DOHH2 (cell line): ENCODE measurements around the gene TTYH2.

Experiments
- EZH2phosphoT487 ChIP-seq: fragments of 200-600 bp; sonication (generic); IDR thresholded peaks from 2 replicates; pipeline ENCODE4 v1.6.1; 2017; ENCODE audit warnings: borderline replicate concordance, mild to moderate bottlenecking, antibody characterized with exemption, low read length, moderate library complexity, mixed read lengths
- TF ChIP-seq, protein P1 (sequence below): fragments of 200-600 bp; sonication (generic); IDR thresholded peaks from one replicate; pipeline ENCODE4 v1.5.1; 2014; ENCODE audit warnings: antibody characterized with exemption, mild to moderate bottlenecking, low read depth, low read length; ENCODE audit not compliant: poor library complexity, severe bottlenecking

DNA sequence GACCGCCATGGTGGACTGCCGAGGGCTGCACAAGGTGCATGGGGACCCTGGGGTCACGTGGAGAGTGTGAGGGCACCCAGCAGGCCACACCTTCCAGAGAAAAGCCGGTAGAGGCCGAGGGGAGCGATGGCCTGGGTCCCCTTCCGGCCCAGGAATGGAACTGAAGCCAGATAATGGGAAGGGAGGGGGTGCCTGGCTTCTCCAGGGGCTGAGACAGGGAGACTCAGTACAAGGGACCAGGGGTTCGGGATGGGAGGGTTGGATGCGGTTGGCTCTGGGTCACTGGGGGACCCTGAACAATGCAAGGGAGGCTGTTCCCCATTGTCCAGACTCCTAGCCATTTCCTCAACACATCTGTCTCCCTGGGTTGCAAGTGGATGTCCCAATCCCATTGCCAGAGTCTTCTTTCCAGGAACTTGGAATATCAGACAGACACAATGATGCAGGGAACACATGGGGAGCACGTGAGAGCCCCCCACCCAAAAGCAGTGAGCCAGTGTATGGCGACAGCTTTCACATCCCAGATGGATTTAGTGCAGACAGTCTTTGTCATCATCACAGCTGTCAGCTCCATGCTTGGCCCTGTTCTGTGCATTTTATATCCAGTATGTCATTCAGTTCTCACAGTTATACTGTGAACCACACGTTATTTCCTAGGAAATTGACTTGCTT lies 37.1 kb downstream of the TTYH2 start:
- TF ChIP-seq, protein P1, sequence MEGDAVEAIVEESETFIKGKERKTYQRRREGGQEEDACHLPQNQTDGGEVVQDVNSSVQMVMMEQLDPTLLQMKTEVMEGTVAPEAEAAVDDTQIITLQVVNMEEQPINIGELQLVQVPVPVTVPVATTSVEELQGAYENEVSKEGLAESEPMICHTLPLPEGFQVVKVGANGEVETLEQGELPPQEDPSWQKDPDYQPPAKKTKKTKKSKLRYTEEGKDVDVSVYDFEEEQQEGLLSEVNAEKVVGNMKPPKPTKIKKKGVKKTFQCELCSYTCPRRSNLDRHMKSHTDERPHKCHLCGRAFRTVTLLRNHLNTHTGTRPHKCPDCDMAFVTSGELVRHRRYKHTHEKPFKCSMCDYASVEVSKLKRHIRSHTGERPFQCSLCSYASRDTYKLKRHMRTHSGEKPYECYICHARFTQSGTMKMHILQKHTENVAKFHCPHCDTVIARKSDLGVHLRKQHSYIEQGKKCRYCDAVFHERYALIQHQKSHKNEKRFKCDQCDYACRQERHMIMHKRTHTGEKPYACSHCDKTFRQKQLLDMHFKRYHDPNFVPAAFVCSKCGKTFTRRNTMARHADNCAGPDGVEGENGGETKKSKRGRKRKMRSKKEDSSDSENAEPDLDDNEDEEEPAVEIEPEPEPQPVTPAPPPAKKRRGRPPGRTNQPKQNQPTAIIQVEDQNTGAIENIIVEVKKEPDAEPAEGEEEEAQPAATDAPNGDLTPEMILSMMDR: no peak
- TF ChIP-seq EZH2phosphoT487: no peak
